HG02571 (cell line): ENCODE results near the gene MIEF2.

Experiments used
- ATAC-seq: cut with Tn5 transposase; IDR thresholded peaks from one replicate; pipeline ENCODE4 v1.9.1; 2021; ENCODE audit warnings: mild to moderate bottlenecking, moderate library complexity; ENCODE audit not compliant: unreplicated experiment

Gene MIEF2

DNA sequence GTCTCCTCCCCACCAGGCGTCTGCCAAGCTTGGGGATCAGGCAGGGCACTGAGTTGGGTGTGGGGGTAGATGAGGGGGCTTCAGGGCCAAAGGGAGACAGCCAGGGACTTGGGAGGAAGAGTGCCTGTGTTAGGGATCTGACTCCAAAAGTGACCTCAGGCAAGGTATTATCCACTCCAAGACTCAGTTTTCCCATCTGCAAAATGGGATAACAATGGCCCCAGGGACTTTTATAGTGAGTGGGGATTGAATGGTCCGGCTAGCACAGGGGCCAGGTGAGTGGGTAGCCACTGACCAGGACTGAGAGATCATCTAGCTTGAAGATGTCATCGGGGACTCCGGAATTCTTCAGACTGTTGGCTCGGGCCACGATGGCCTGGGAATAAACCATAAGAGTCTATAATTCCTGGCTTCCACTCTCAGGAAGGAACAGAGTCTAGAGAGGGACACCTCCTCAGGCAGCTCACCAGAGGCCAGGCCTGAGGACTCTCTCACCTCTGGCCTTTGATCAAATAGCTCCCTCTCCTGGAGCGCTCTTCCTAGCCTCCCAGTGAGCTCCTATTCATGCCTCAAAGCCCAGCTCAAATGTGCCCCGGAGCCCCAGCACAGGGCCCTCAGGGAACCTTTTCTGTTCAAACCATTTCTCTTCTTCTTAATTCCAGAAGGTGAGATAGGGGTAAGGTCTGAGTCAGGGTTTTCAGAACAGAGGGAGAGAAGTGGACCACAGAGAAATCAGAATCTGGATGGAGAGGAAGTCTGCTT is 5.4 kb upstream of the MIEF2 start:
- no peak for ATAC-seq

DNA sequence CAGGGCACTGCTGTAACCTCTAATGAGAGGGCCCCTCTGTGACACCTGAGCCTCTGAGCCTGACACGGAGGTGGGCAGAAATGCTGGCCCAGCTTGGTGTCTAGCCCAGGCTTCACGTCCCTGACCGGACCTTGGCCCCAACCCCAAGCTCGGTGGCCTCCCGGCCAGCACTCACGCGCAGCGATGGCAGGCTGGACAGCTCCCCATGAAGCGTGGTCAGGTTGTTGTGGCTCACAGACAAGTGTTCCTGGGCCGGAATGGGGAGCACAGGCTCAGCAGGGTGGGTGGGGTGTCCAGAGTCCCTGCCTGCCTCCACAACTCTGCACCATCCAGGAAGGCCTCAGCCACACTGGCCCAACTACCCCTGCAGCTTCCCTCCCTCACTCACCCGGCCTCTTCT is 4.1 kb upstream of the MIEF2 start:
- ATAC-seq, result no peak

DNA sequence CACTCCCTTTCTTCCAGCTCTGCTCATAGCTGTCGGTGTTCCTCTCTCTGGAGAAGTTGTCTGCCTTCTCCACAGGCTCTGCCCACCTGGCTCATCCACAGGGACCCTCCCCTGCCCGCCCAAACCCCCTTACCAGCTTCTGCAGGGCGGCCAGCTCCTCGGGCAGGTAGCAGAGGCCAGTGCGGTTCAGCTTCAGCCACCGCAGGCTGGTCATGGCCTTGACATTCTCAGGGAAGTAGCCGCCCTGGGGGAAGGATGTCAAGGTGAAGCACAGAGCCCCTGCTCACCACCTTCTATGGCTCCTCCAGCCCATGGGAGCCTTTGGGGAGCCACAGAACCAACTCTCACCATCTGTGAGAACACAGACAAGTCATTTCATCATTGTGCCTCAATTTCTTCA is 3.7 kb upstream of the MIEF2 start:
- ATAC-seq, result no peak

DNA sequence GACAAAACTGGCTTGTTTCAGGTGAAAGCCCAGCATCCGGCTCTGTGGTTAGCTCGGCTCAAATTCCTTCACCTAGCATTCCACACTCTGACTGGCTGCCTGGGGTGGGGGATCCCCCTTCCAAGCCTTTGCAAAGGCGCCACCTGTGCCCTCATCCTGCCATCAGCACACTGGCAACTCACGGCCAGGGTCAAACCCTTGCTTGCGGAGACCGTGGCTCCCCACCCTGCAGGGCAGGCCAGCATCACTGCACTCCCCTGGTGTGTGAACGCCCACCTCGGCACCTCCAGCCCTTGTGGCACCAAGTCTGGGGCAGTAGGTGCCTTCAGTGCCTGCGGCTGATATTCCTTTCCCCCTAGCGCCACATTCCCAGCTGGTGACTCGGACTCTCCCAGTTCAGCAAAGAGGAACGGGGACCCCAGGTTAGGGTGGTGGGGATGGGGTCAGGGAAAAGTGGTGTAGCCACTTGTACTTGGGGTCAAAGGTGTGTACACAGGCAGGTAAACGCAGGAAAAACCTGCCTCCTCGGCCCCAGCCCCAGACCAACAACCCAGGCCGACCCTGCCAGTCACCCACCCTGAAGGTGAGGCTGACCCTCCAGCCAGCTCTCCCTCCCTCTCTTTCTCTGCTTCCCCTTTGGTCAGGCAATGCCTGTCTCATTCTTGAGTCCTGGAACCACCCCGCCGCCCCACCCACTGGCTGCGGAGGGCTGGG is 3.0 kb upstream of the MIEF2 start:
- no peak for ATAC-seq

DNA sequence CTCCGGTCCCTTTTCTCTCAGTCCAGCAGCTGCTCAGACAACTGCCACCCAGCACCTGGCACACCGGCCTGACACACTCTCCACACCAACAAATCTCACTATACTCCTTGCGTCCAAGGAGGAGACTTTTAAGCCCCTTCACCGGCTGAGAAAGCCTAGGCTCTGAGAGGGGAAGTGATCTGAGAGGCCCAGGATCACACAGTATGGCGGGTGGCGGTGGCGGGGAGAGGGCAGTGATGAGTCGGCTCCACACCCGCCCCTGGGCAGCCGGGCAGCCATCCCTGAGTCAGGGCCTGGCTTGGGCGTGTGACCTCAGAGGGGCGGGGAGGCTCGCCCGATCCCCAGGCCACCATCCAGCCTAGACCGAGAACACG is 2.5 kb upstream of the MIEF2 start:
- no peak for ATAC-seq

DNA sequence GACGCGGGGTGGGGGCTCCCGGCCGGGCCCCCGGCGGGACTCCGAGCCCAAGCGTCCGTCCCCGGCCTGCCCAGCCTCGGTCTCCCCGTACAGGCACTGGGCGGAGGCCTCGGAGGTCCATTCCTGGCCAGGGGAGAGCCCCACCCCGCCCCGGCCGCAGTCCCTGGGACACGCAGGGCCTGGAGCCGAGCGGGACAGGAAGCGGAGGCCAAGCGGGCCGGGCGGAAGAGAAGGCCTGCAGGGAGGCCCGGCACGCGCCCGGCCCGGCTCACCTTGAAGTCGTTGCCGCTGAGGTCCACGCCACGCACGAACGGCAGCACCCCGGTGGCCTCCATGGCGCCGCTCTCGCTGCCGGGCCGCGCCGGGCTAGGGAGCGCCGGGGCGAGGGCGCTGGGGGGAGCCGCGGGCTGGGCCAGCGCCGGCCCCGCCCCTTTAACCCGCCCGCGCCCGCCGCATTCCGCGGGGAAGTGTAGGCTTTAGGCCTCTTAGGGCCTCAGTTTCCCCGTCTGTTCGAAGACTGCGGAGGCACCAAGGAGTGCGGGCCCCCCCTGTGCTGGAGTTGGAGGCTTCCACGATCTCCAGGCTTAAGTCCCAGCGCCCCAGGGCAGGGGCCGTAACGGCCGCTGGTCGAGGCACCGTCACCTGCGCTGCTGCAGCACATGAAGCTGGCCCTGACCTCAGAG is 2.0 kb upstream of the MIEF2 start, which contains the start of gene FLII:
Gene FLII (minus strand): TSS at position 383 of the 683 bp plus-strand sequence. CDS start 48 bp downstream, at position 335.
- no peak for ATAC-seq

DNA sequence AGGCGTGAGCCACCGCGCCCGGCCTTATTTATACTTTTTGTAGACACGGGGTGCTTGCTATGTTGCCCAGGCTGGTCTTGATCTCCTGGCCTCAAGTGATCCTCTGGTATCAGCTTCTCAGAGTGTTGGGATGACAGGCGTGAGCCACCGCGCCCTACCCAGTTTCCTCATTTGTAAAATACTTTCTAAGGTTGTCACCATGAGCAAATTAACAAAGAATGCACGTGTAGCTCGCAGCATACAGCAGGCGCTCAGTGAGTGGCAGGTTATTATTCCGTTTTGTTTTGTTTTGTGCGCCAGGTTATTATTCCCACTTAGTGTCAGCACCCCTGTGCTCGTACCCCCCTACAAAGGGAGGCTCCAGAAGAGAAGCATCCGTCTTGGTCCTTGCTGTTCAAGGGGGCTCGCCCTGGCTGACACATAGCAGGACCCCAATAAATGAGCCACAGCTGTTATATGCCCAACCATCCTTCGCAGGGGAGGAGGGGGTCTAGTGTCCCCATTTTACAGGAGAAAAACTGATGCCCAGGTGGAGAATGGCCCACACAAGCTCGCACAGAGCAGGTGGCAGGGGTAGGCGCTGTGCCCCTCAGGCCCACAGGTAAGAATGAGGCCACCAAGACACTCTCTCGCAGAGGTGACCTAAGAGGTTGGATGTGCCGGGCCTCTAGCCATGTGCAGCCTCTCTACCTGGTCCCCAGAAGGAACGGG is 686 bp upstream of the MIEF2 start:
- ATAC-seq, result no peak

DNA sequence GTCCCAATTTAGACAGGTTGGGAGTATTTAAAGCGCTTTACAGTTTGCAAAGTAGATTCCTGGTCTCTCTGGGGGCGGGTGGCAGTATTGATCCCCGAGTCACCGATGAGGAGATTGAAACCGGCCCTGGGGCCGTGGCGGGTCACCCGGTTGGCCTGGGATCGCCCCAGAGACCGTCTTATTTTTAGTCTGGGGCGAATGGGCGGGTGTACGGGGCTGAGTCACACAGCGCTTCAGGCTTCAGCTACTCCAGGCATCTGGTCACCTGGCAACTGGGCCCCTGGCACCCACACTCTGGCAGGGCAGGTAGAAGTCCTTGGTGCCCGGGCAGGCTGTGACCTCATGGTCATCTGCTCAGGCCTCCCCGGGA is 669 bp downstream of the MIEF2 start:
- no peak for ATAC-seq

DNA sequence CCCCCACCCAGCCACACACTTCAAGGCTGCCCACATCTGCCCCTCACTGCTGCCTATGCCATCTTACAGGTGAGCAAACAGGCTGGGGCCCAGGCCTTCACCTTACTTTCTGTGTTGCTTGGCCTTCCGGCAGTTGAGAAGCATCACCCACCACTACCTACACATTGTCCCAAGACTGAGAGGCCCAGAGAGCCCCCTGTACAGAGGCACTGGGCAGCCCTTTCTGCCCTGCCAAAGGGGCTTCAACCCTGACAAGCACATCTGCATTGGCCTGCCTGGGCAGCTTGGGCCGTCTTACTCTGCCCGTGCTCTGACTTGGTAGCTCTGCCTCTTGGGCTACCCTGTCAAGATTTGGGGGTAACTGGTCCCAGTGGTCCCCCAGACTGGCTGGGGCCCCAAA is 1.2 kb downstream of the MIEF2 start:
- ATAC-seq, result no peak

DNA sequence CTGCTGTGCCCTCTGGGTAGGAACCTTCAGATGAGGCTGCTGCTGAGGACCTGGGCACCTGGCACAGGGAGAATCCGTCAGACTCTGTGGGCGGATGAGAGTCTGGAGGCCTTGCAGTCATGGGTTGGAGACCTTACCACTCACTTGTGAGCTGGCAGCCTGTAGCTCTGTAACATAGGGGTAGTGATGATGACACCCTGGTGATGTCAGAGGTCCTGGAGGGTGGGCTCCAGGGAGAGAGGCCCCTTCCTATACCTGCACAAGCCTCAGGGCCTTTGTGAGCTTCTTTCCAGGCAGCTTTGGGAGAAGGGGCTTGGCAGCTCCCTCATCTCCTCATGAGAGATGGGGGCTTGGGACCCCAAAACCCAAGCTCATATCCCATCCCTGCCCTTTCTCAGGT is 1.6 kb downstream of the MIEF2 start:
- no peak for ATAC-seq

DNA sequence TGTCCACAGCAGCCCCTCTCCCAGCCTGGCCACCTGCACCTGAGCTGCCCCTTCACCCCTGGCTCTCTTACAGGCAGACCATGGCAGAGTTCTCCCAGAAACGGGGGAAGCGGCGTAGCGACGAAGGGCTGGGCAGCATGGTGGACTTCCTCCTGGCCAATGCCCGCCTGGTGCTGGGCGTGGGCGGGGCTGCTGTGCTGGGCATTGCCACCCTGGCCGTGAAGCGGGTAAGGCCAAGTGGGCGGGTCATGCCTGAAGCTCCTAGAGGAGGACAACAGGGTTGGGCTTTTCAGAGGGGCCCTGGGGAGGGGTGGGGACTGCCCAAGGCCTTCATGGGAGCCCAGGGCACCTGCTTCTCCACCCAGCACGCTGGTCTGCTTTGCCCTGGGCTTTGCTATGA is 2.2 kb downstream of the MIEF2 start:
- no peak for ATAC-seq

DNA sequence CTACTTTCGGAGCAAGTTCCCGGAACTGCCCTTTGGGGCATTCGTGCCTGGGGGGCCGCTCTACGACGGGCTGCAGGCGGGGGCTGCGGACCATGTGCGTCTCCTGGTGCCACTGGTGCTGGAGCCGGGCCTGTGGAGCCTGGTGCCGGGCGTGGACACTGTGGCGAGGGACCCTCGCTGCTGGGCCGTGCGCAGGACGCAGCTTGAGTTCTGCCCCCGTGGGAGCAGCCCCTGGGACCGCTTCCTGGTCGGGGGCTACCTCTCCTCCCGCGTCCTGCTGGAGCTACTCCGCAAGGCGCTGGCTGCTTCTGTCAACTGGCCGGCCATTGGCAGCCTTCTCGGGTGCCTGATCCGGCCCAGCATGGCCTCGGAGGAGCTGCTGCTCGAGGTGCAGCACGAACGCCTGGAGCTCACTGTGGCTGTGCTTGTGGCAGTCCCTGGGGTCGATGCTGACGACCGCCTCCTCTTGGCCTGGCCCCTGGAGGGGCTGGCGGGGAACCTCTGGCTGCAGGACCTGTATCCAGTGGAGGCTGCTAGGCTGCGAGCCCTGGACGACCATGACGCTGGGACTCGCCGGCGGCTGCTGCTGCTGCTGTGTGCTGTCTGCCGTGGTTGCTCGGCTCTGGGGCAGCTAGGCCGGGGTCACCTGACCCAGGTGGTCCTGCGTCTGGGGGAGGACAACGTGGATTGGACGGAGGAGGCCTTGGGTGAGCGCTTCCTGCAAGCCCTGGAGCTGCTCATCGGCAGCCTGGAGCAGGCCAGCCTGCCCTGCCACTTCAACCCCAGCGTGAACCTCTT is 3.6 kb downstream of the MIEF2 start:
- no peak for ATAC-seq

DNA sequence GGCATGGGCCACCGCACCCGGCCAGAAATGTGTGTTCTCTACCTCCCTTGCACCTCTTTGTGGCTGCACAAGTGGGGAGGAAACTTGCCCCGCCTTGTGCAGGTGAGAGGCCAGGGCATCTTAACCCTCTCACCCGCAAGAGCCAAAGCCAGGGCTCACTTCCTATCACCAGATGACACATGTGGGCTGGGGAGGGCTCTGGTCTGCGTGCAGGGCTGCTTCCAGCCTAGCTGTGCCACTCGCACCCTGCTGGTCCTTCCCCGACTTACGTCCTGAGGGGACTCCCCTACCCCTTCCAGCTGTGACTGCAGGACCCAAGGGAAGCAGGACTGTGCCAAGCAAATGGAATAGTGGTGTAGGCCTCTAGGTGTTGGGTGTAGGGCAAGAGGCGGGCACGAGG is 6.9 kb downstream of the MIEF2 start:
- no peak for ATAC-seq

DNA sequence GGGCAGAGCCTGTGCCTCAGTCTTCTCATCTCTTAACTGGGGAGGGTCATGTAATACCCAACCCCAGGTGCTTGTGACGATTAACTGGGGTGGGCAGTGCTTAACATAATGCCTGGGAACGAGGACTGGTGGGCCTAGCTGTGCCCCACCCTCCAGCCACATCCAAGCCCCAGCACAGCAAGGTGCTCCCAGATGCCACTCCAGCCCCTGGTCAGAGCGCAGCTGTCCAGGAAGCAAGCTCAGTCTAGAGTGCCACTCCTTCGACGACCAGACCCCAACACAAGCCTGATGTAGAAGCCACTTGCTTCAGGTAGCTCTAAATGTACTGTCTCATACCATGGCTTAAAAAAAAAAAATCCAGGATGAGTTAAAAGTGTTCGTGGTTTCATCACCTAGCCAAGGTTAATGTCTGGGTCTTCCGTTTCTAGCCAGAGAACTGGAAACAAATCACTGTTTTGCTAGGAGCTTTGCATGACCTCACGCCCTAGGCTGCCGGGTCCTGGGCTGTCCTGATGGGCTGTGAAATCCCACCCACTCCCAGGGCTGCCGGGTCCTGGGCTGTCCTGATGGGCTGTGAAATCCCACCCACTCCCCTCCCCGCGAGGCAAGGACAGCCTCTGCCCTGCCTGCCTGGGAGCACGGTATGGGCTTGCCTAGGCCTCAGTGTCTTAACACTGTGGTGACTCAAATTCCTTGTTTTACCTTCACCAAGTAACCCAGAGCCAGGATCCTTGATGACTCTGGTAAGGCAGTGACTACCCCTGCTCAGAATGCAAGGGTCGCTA is 7.7 kb downstream of the MIEF2 start:
- no peak for ATAC-seq

DNA sequence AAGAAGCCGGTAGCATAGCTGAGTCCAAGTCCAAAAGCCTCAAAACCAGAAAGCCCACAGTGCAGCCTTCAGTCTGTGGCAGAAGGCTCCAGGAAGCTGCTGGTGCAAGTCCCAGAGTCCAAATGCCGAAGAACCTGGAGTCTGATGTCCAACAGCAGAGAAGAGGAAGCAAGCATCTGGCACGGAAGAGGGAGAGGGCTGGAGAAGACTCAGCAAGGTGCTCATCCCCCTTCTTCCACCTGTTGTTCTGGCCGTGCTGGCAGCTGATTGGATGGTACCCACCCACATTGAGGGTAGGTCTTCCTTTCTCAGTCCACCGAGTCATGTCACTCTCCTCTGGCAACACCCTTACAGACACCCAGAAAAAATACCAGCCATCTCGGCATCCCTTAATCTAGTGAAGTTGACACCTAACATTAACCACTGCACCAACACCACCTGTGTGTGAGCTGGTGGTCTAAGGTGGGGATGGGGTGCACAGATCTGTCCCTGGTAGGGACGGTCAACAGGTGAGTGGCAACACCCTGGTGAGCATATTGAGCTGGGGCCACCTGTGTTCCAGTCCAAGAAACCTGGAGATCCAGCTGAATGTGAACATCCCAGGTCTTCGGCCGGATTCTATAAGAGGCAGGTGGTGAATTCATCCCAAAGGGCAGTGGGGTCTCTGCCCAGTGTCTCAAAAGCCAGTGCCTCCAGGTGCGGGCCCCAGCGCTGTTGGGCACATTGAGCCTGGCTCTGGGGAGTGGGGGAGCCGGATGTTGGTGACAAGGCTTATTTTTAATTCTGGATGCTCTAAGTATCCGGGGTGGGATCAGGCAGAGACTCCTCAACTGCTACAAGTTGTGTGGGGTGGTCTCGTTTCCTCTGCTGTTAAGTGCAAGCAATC is 9.8 kb downstream of the MIEF2 start:
- no peak for ATAC-seq

DNA sequence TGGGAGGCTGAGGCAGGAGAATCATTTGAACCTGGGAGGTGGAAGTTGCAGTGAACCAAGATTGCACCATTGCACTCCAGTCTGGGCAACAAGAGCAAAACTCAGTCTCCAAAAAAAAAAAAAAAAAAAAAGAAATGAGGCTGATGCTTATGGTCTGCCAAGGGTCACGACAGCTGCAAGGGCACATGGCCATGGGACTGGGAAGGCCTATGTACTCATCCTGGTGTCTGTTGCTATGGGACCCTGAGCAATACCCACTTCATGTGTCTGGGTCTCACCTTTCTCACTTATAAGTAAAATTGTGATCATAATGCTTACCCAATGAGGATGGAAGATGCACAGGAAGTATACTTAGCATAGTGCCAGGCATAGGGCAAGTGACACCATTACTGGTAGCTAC is 16.6 kb downstream of the MIEF2 start:
- no peak for ATAC-seq

DNA sequence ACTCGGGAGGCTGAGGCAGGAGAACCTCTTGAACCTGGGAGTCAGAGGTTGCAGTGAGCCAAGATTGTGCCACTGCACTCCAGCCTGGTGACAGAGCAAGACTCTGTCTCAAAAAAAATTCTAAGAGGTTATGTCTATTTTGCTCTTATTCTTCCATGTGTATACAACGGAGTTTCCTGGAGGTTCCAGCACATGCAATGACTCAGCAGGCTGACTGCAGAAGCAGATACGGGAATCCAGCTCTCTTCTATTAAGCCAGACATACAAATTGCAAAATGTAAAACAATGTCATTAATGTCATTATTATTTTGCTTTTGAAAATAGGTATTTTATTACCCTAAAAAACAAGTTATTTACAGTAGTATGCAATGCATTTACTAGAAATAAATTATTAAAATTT is 18.4 kb downstream of the MIEF2 start:
- ATAC-seq, result no peak

DNA sequence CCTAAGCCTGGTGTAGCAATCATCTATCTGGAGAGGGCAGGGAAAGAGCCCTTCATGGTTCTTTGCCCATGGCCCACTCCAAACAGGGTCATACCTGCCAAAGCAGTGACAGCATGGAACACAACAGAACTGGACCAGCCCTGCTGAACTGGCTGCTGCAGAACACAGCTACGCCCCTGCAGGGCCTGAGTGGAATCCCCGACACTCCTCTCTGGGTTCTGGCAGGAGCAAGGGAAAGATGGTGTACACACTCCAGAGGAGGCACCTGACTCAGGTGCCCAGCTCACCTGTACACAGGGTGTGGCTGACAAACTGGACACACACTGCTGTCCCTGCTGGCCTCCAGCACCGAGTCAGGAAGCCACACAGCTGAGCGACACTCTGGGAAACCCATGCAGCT is 19.8 kb downstream of the MIEF2 start:
- ATAC-seq, result no peak
